Hematopoietic multipotent progenitor cell treated with erythropoietin and hydrocortisone succinate and interleukin-3 and kit ligand, for 6 days (in vitro differentiated cells): Measurements from ENCODE around the gene IGLON5.
A peak's percentile ranks its signal among the peaks of the same experiment; 100 is the strongest.

Experiments used
- DNase-seq: peaks from one replicate; pipeline ENCODE4 v3.0.0-alpha.2; 2015

Gene IGLON5

DNA sequence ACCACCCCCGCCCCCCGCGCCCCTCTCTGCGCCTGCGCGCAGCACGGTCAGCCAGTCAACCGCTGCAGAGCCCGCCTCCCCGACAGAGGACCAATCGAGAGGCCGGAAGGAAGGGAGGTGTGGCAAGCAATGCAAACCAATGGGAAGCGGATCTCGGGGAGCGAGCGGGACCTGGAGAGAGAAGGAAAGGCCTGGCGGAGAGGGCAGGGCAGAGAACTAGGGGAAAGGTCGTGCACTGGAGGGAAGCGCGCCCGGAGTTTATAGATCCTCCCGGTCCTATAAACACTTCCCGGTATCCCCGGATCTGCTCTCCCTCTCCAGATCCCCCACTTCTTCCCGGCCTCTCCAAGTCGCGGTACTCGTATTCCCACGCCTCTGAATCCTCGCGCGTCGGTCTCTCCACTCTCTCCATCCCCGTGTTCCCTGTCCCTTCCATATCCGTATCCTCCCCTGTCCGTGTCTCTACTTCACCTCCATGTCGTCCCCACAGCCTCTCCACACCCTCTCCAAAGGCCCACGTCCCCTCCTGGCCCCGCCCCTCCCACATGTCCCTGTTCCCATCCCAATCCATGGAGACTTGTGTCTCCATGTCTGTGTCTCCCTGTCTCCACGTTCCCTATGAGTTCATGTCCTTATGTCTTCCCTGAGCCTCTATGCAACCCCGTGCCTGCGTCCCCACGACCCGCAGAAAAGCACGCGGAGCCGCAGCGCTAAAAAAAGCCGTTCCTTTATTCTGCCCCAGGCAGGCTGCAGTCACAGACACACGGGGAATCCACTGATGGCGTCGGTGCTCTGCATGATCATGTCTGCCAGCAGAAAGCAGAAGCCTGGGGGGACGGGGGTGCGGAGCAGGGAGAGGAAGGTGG is 55.2 kb downstream of the IGLON5 start:
- DNase-seq: peak; percentile 99

- DNase-seq: no peak
Observed at GRCh38 chr19:51367255-51367564, 55.8 kb downstream of the IGLON5 start.

- DNase-seq: peak; percentile 99
Observed at GRCh38 chr19:51367565-51368365, 56.3 kb downstream of the IGLON5 start.

GRCh38 chr19:51368366-51369282 is 57.2 kb downstream of the IGLON5 start, which contains the start of gene CLDND2:
CLDND2 (minus strand) TSS chr19:51369003; CDS start chr19:51368577, 426 bp downstream.
- DNase-seq: peak; percentile 38

DNA sequence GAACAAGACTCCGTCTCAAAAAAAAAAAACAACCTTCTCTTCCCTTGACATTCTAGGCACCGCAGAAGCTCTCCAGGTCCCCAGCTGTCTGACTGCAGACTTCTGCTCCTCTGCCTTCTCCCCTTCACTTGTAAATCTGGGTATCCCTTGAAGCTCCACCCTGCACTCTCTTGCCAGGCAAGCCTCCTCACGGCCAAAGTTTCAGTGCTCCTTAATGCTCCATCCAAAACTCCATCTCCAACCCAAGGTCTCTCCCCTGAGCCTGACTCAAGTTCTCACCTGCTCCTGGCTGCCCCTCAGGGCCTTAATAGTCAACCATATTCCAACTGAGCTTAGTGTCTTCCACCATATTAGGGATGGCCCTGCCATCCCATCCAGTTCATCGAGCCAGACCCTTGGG is 58.8 kb downstream of the IGLON5 start:
- DNase-seq: no peak

DNA sequence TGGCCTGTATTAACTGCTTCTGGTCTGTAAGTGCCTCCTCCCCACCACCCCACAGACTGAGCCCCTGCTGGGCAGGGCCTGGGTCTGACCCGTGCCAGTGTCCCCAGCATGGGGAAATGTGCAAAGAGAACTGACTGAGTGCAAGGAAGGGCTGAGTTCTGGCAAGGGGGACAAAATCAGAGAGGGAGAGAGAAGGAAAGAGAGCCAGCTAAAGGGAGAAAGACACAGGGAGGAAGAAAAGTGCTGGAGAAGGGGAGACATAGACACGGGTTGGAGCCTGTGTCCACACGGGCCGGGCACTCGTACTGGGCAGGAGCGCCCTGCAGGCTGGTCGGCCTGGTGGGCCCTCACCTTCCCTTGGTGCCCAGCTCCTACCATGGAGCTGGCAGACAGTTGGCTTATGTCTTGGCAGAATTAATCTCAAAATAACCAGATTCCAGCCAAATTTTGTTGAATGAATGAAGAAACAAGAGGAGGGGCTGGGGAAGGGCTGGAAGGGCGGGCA is 59.8 kb downstream of the IGLON5 start:
- no peak for DNase-seq

GRCh38 chr19:51372021-51372648 is 60.7 kb downstream of the IGLON5 start:
- no peak for DNase-seq

GRCh38 chr19:51372649-51373504 is 61.4 kb downstream of the IGLON5 start, which contains the start of gene NKG7:
NKG7 (minus strand) TSS chr19:51372654; CDS start chr19:51372535, 119 bp downstream.
- peak; percentile 79 for DNase-seq

DNA sequence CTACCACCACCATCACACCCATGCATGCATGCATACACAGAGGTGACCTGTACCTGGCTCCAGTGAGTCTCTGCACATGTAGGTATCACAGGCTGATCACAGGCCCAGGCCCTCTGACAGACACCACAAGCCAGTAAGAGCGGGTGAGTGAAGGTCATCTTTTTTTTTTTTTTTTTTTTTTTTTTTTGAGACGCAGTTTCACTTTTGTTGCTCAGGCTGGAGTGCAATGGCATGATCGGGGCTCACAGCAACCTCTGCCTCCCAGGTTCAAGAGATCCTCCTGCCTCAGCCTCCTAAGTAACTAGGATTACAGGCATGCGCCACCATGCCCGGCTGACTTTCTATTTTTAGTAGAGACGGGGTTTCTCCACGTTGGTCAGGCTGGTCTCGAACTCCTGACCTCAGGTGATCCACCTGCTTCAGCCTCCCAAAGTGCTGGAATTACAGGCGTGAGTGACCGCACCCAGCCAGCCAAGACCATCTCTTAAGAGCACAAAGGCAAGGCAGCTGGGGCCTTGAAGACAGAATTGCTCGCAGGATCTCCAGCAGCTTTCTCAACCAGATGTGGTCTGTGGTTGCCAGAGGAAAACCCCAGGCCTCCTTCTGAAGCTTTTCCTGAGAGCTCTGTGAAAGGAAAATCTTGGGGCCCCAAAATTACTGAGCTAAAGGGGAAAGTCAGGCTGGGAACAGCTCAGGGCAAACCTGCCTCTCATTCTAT is 64.2 kb downstream of the IGLON5 start:
- DNase-seq: peak; percentile 34

DNA sequence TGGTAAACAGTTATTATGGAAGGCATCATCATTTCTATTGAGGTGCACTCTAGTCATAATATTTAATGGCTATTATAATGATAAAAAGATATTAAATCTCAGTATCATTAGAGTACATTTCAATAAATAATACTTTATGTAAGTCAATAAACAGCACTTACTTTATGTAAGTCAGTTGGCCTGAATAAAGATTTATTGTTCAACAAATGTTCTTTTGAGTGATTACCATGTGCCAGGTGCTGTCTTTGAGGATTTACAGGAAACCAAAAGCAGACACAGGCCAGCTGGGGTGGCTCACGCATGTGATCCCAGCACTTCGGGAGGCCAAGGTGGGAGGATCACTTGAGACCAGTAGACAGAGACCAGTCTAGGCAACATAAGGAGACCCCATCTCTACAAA is 66.0 kb downstream of the IGLON5 start:
- no peak for DNase-seq

DNA sequence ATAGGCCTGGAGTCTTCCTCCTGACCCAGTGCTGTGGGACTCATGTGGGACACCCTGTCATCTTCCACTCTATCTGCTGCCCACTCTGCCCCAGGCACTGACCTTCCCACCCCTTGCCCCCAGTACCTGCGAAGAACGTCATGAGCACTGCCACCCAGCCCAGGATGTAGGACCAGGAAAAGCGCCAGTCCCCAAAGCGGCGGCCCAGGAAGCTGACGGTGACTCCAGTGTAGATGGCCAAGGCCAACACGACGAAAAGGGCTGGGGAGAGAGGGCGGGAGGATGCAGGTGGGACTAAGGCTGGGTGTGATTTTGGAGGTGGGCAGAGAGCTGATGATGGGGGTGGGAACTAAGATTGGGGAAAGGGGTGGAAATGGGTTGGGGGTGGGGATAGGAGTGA is 68.9 kb downstream of the IGLON5 start:
- DNase-seq: no peak
